Hepatocyte (in vitro differentiated cells): ENCODE measurements around the gene SCGB1A1. TPM values are rescaled to one million over a fixed set of nuclear protein-coding genes. Genes with fewer than 3 reads are reported as not detected.

Experiments used
- DNase-seq: peaks from one replicate; pipeline ENCODE4 v3.0.0-alpha.2; 2016; ENCODE audit warnings: low spot score
- H2AFZ ChIP-seq: fragments of 200-600 bp; sonication (generic); 2 replicates; pipeline ENCODE4 v1.6.0; 2016; ENCODE audit warnings: antibody characterized with exemption, mild to moderate bottlenecking
- H3K27ac ChIP-seq: fragments of 200-600 bp; sonication (generic); 2 replicates; pipeline ENCODE4 v1.5.1; 2016; ENCODE audit warnings: mild to moderate bottlenecking
- H3K27me3 ChIP-seq: fragments of 200-600 bp; sonication (generic); 2 replicates; pipeline ENCODE4 v1.6.1; 2016
- H3K36me3 ChIP-seq: fragments of 200-600 bp; sonication (generic); replicated peaks from 2 replicates; pipeline ENCODE4 v1.5.1; 2016; ENCODE audit warnings: low read depth; ENCODE audit not compliant: insufficient read depth
- H3K4me1 ChIP-seq: fragments of 200-600 bp; sonication (generic); 2 replicates; pipeline ENCODE4 v1.5.1; 2016; ENCODE audit warnings: mild to moderate bottlenecking, moderate library complexity; ENCODE audit not compliant: insufficient read depth
- H3K4me2 ChIP-seq: fragments of 200-600 bp; sonication (generic); 2 replicates; pipeline ENCODE4 v1.6.0; 2016
- H3K4me3 ChIP-seq: fragments of 200-600 bp; sonication (generic); 2 replicates; pipeline ENCODE4 v1.5.1; 2016; ENCODE audit warnings: mild to moderate bottlenecking
- H3K79me2 ChIP-seq: fragments of 200-600 bp; sonication (generic); 2 replicates; pipeline ENCODE4 v1.6.0; 2017; ENCODE audit warnings: mild to moderate bottlenecking
- H3K9me2 ChIP-seq: fragments of 200-600 bp; sonication (generic); replicated peaks from 2 replicates; pipeline ENCODE4 v1.6.0; 2017; ENCODE audit warnings: mild to moderate bottlenecking; ENCODE audit not compliant: insufficient read depth
- H3K9me3 ChIP-seq: fragments of 200-600 bp; sonication (generic); 2 replicates; pipeline ENCODE4 v1.5.1; 2016; ENCODE audit warnings: low read depth, mild to moderate bottlenecking
- H4K20me1 ChIP-seq: fragments of 200-600 bp; sonication (generic); 2 replicates; pipeline ENCODE4 v1.6.0; 2016; ENCODE audit warnings: mild to moderate bottlenecking; ENCODE audit not compliant: insufficient read depth, poor library complexity, severe bottlenecking
- CTCF ChIP-seq: fragments of 200-600 bp; sonication (generic); IDR thresholded peaks from 2 replicates; pipeline ENCODE4 v1.5.1; 2016; ENCODE audit warnings: antibody characterized with exemption, mild to moderate bottlenecking; ENCODE audit not compliant: poor library complexity
- EZH2 ChIP-seq: fragments of 200-600 bp; sonication (generic); IDR thresholded peaks from 2 replicates; pipeline ENCODE4 v1.6.1; 2016; ENCODE audit warnings: antibody characterized with exemption, mild to moderate bottlenecking, borderline replicate concordance
- EZH2phosphoT487 ChIP-seq: fragments of 200-600 bp; sonication (generic); IDR thresholded peaks from one replicate; pipeline ENCODE4 v1.6.1; 2018; ENCODE audit warnings: antibody characterized with exemption, mild to moderate bottlenecking, low read depth, moderate library complexity; ENCODE audit not compliant: unreplicated experiment, severe bottlenecking
- WGBS: methylation state at CpG from one replicate; pipeline ENCODE4 v1.1.6; 2016; ENCODE audit warnings: low lambda C conversion rate; ENCODE audit errors: missing lambda C conversion rate; 5-methylcytosine and 5-hydroxymethylcytosine counted together
- polyA plus RNA-seq: library from polyadenylated mRNA; unstranded; fragments of >200 nt; fragmentation: Nextera tagmentation; extraction: Ambion mirVana; gene quantifications from 2 replicates; pipeline ENCODE4 v1.2.1, GENCODE V29; 2016
- total RNA-seq: library from RNA; depleted of rRNA; stranded (reverse); fragments of >200 nt; gene quantifications from 2 replicates; pipeline ENCODE4 v1.2.3, GENCODE V29; 2014

Gene SCGB1A1
- total and polyA plus RNA-seq, 2 experiments from 2014 or later, result not detected

GRCh38 chr11:62393735-62394134, 25.1 kb upstream of the SCGB1A1 start:
- TF ChIP-seq CTCF (no peak), EZH2phosphoT487 (no peak), EZH2 (no peak)
- Histone ChIP-seq H3K36me3 (no peaks in the 10 kb centered on the region), H3K4me3 (no peak overlapping the region), H3K27me3 (no peaks in the 10 kb centered on the region), H3K4me1 (peaks cover 31% of the 10 kb centered on the region), H4K20me1 (no peaks in the 10 kb centered on the region), H2AFZ (no peak overlapping the region), H3K4me2 (no peak overlapping the region), H3K79me2 (no peaks in the 10 kb centered on the region), H3K27ac (no peak overlapping the region), H3K9me2 (no peaks in the 10 kb centered on the region), H3K9me3 (no peaks in the 10 kb centered on the region)
- WGBS, result 91% methylated on average over 5 of the region's 5 CpGs
- DNase-seq, result no peak

- Histone ChIP-seq H3K36me3 (no peaks in the 10 kb centered on the region), H3K9me2 (no peaks in the 10 kb centered on the region), H4K20me1 (no peaks in the 10 kb centered on the region), H3K27ac (peak overlapping the region; percentile 71), H3K4me1 (peaks cover 42% of the 10 kb centered on the region), H3K4me2 (peak overlapping the region; percentile 70), H3K79me2 (no peaks in the 10 kb centered on the region), H2AFZ (peak overlapping the region; percentile 27), H3K27me3 (no peaks in the 10 kb centered on the region), H3K9me3 (no peaks in the 10 kb centered on the region), H3K4me3 (no peak overlapping the region)
- DNase-seq, result peak; percentile 89
- TF ChIP-seq EZH2phosphoT487, result no peak
- TF ChIP-seq CTCF, result peak; percentile 81
- 19% methylated on average over 14 of the region's 14 CpGs for WGBS
These were observed 23.9 kb upstream of the SCGB1A1 start for GRCh38 chr11:62394825-62395538.

- Histone ChIP-seq H3K79me2 (no peaks in the 10 kb centered on the region), H3K4me1 (peaks cover 51% of the 10 kb centered on the region), H2AFZ (no peak overlapping the region), H3K9me3 (no peaks in the 10 kb centered on the region), H3K4me2 (peak overlapping the region; percentile 28), H3K27ac (peak overlapping the region; percentile 56), H4K20me1 (no peaks in the 10 kb centered on the region), H3K36me3 (no peaks in the 10 kb centered on the region), H3K9me2 (no peaks in the 10 kb centered on the region), H3K27me3 (no peaks in the 10 kb centered on the region), H3K4me3 (no peak overlapping the region)
- TF ChIP-seq EZH2phosphoT487, result no peak
- no peak for TF ChIP-seq EZH2
- no peak for TF ChIP-seq CTCF
- WGBS, result 92% methylated on average over 10 of the region's 10 CpGs
- DNase-seq, result no peak
These were observed 22.8 kb upstream of the SCGB1A1 start for GRCh38 chr11:62395885-62396551.
